Measurements from ENCODE around the gene TIMM50. TPM values are rescaled to one million over a fixed set of nuclear protein-coding genes. Genes with fewer than 3 reads are reported as not detected.

Gene TIMM50
- total and polyA plus RNA-seq, 2 of the 8 experiments (the other 6 are each of a cell fraction or from before 2014, with no cell fraction given), result 155 to 187 TPM

- H2AFZ ChIP-seq (ENCODE audit: low read length), result no peak overlapping the region
- H2BK12ac ChIP-seq (ENCODE audit: low read depth, low read length), result no peak overlapping the region
- no peak overlapping the region for H3K18ac ChIP-seq (ENCODE audit: extremely low read depth, low read length)
- ChIA-PET POLR2A (ENCODE audit: partially characterized antibody) (interaction anchor here (0.5 to 47.8 kb wide), 2 partner anchors 10 to 43 kb away, joined by 3 to 1154 read pairs; partner anchors contain the start of genes PLEKHG2 and RPS16), CTCF (ENCODE audit: partially characterized antibody) (interaction anchor here (0.9 to 6.4 kb wide), 5 partner anchors 8 to 67 kb away, joined by 3 to 56 read pairs (median 3); partner anchors contain the start of gene EID2B)
- DNase-seq (ENCODE audit: low read depth in 1 of 2, low spot score in 2 of 2) (no peak), FAIRE-seq (no peak)
- H3K27ac ChIP-seq (ENCODE audit: low read depth, low read length), result no peak overlapping the region
- H3K4me2 ChIP-seq (ENCODE audit: insufficient read depth in 1 of 2, low read depth in 2 of 2, low read length in 2 of 2), result no peak overlapping the region
- 94% methylated on average over 16 of the region's 18 CpGs; no CpG with 5 or more reads in 1 of the 2 experiments for WGBS, 2 experiments (ENCODE audit: extremely low coverage in 1 of 2, insufficient coverage in 1 of 2, insufficient read length in 1 of 2, insufficient replicate concordance in 2 of 2, low coverage in 1 of 2, low lambda C conversion rate in 2 of 2, missing lambda C conversion rate in 1 of 2)
- no peak overlapping the region for H2BK20ac ChIP-seq (ENCODE audit: low read length)
- no peak overlapping the region for H2BK120ac ChIP-seq (replicated peaks; ENCODE audit: low read depth, low read length)
- H3K27me3 ChIP-seq (replicated peaks in 1 of 4; ENCODE audit: control insufficient read depth in 3 of 4, extremely low read depth in 1 of 4, insufficient read depth in 3 of 4, low read length in 3 of 4), result no peaks in the 10 kb centered on the region
- H2BK5ac ChIP-seq (ENCODE audit: low read depth, low read length), result no peak overlapping the region
- peaks cover 14% of the 10 kb centered on the region for H3K79me1 ChIP-seq (ENCODE audit: low read depth, low read length)
- no peak overlapping the region for H4K5ac ChIP-seq (ENCODE audit: insufficient read length, low read depth, low read length)
- no peak overlapping the region for H3K23ac ChIP-seq (ENCODE audit: insufficient read length)
- 0 out of 2 replicates have a peak, but pooled peaks cover 1% of the 10 kb centered on the region for H3K23me2 ChIP-seq (ENCODE audit: low read depth, low read length)
- H3K36me3 ChIP-seq (ENCODE audit: control insufficient read depth in 2 of 4, insufficient read depth in 4 of 4, low read length in 3 of 4), result peaks cover 37 to 66% (median 51%) of the 10 kb centered on the region in 4 experiments
- H3K56ac ChIP-seq (replicated peaks; ENCODE audit: insufficient read length, low read depth, low read length), result no peak overlapping the region
- no peak overlapping the region for H3K4me3 ChIP-seq (ENCODE audit: extremely low read depth in 1 of 4, insufficient read depth in 2 of 4, low read depth in 3 of 4, low read length in 4 of 4)
- no peak overlapping the region for H4K91ac ChIP-seq (replicated peaks; ENCODE audit: insufficient read length, low read length)
- H2AK5ac ChIP-seq (ENCODE audit: low read depth, low read length), result no peak overlapping the region
- H2BK15ac ChIP-seq (ENCODE audit: low read length), result no peak overlapping the region
- H3K4ac ChIP-seq (replicated peaks; ENCODE audit: insufficient read length, low read depth, low read length), result no peak overlapping the region
- H3K9ac ChIP-seq (replicated peaks in 1 of 4; ENCODE audit: extremely low read depth in 1 of 4, low read depth in 3 of 4, low read length in 3 of 4), result no peak overlapping the region
- no peak overlapping the region for H4K8ac ChIP-seq (ENCODE audit: extremely low read depth, insufficient read depth, low read length)
- no peaks in the 10 kb centered on the region for H3K9me3 ChIP-seq (ENCODE audit: insufficient read depth in 2 of 2, low read depth in 1 of 2, low read length in 1 of 2)
- peaks cover 0 to 25% of the 10 kb centered on the region in 2 experiments for H4K20me1 ChIP-seq (replicated peaks in 1 of 2; ENCODE audit: control insufficient read depth in 1 of 2, insufficient read depth in 2 of 2, low read length in 2 of 2)
- H3K14ac ChIP-seq (ENCODE audit: insufficient read length), result no peak overlapping the region
- H3K79me2 ChIP-seq (ENCODE audit: control insufficient read depth in 1 of 2, insufficient read depth in 2 of 2, low read length in 2 of 2), result no peaks in the 10 kb centered on the region
- H3K4me1 ChIP-seq (replicated peaks in 1 of 4; ENCODE audit: control insufficient read depth in 3 of 4, insufficient read depth in 4 of 4, low read length in 3 of 4), result no peaks in the 10 kb centered on the region; a peak in 1 of 7 replicates
- TF ChIP-seq SP4 (IDR thresholded peaks at IDR 0.05; ENCODE audit: low read length) (no peak), RAD21 (IDR thresholded peaks at IDR 0.05 in 1 of 2, conservative IDR thresholded peaks at IDR 0.05 in 1 of 2; ENCODE audit: low read depth in 2 of 2, low read length in 2 of 2) (no peak), TCF12 (IDR thresholded peaks at IDR 0.05; ENCODE audit: low read depth, low read length) (no peak), CTCF (IDR thresholded peaks at IDR 0.05; ENCODE audit: control extremely low read depth in 1 of 3, insufficient read depth in 1 of 3, low read depth in 1 of 3, low read length in 3 of 3) (no peak)
These were observed 14.5 kb upstream of the TIMM50 start for GRCh38 chr19:39465956-39466747.

Data from H1 (cell line).